Measurements from ENCODE around the gene TAF12. TPM values are rescaled to one million over a fixed set of nuclear protein-coding genes. Genes with fewer than 3 reads are reported as not detected.

TAF12 gene
- total RNA-seq, 1 donor from 2014 or later, result 14.2 TPM

DNA sequence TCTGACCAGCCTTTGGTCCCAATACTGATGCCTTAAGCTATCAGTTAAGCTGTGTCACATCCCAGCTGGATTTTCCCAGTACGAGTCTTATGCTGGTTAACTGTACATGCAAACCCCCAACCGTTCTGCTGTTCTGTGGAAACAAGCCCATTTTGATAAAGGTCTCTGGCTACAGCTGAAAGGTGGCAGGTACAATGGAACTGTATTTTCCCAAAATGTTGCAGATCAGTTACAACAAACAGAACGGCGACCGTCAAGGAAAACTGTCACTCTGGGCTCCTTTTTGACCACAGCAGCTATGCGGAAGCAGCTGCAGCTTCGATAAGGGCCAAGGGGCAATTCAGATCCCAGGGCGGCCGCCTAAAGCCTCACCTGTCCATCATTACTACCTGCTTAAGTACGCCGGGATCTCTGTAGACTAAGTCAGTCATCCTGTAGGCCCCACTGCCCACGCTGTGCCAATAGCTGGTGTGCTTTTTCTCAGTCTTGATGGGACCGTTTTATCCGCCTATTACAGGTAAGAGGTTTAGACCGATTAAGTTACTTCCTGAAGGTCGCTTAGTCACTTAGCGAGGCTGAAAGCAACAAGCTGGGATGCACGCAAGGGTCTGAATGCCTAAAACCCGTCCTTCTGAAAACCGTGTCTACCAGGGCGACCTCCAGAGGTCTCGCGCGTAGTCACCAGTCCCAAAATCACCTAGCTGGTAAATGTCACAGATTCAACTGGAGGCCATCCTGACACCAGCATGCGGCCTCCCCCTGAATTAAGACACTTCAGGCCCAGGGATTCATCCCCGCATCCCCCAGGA lies 61.9 kb downstream of the TAF12 start:
- peak overlapping the region; percentile 92 for H3K27ac ChIP-seq
- H3K27me3 ChIP-seq, result no peaks in the 10 kb centered on the region
- DNase-seq (ENCODE audit: extremely low spot score in 2 of 2), result no peak
- peaks cover 0 to 45% of the 10 kb centered on the region in 2 donors for H3K36me3 ChIP-seq
- peak overlapping the region; percentile 94 to 99 for H3K4me3 ChIP-seq
- H3K9me3 ChIP-seq, result no peaks in the 10 kb centered on the region
- H3K4me1 ChIP-seq, result peaks cover 37% of the 10 kb centered on the region
- intact Hi-C loops (cut with DNase I), result no loop called here
- TF ChIP-seq, protein P1, sequence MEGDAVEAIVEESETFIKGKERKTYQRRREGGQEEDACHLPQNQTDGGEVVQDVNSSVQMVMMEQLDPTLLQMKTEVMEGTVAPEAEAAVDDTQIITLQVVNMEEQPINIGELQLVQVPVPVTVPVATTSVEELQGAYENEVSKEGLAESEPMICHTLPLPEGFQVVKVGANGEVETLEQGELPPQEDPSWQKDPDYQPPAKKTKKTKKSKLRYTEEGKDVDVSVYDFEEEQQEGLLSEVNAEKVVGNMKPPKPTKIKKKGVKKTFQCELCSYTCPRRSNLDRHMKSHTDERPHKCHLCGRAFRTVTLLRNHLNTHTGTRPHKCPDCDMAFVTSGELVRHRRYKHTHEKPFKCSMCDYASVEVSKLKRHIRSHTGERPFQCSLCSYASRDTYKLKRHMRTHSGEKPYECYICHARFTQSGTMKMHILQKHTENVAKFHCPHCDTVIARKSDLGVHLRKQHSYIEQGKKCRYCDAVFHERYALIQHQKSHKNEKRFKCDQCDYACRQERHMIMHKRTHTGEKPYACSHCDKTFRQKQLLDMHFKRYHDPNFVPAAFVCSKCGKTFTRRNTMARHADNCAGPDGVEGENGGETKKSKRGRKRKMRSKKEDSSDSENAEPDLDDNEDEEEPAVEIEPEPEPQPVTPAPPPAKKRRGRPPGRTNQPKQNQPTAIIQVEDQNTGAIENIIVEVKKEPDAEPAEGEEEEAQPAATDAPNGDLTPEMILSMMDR (IDR thresholded peaks at IDR 0.05), result no peak
- TF ChIP-seq POLR2AphosphoS5 (IDR thresholded peaks at IDR 0.05; ENCODE audit: insufficient read depth in 1 of 2, low read depth in 1 of 2) (no peak), POLR2A (IDR thresholded peaks at IDR 0.05) (no peak)

DNA sequence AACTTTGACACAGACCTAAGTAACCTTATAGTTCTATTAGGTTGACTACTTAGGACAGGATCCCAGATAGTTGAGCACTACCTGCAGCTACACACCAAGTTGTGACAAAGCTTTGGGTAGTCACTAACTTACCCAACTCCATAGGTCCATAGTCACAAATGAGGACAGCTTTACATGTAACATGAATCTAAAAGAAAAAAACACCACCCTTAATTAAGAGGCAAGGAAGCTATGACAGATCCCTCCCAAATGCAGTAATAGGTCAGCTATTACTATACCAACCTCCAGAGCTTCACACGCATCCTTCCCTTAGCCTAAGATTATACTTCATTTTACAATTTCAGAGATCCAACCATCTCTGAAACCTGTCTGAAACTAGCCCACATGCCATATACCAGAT lies 63.5 kb downstream of the TAF12 start:
- no peaks in the 10 kb centered on the region for H3K27me3 ChIP-seq
- intact Hi-C loops (cut with DNase I), result no loop called here
- no peak for DNase-seq (ENCODE audit: extremely low spot score in 2 of 2)
- no peaks in the 10 kb centered on the region for H3K9me3 ChIP-seq
- no peak overlapping the region for H3K4me3 ChIP-seq
- H3K4me1 ChIP-seq, result peaks cover 37% of the 10 kb centered on the region
- TF ChIP-seq, protein P1 (IDR thresholded peaks at IDR 0.05), result no peak
- TF ChIP-seq POLR2A (IDR thresholded peaks at IDR 0.05) (no peak), POLR2AphosphoS5 (IDR thresholded peaks at IDR 0.05; ENCODE audit: insufficient read depth in 1 of 2, low read depth in 1 of 2) (no peak)
- H3K36me3 ChIP-seq, result peaks cover 0 to 46% of the 10 kb centered on the region in 2 donors
- peak overlapping the region; percentile 2 for H3K27ac ChIP-seq

DNA sequence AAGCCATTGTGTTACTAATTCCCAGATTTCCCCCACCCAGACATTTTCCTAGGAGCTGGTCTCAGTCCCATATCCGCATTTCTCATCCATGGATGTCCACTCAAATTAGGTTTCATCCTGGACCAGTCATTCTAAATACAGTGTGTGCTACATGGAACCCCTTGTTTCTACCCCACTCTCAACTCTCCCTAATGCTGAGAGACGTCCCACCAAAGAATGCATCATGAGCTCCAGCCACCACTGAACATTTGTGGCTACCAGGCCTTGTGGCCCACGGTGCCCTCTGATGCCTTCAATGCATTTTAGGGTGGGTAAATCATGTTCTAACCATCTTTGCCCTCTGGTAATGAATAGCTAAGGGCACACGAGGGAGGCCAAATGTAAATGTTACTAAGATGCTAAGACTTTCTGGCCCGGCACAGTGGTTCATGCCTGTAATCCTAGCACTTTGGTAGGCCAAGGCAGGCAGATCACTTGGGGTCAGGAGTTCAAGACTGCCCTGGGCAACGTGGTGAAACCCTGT lies 64.1 kb downstream of the TAF12 start:
- peaks cover 37% of the 10 kb centered on the region for H3K4me1 ChIP-seq
- TF ChIP-seq POLR2A (IDR thresholded peaks at IDR 0.05) (no peak), POLR2AphosphoS5 (IDR thresholded peaks at IDR 0.05; ENCODE audit: insufficient read depth in 1 of 2, low read depth in 1 of 2) (no peak)
- TF ChIP-seq, protein P1 (IDR thresholded peaks at IDR 0.05), result no peak
- H3K9me3 ChIP-seq, result no peaks in the 10 kb centered on the region
- no peak for DNase-seq (ENCODE audit: extremely low spot score in 2 of 2)
- no peaks in the 10 kb centered on the region for H3K27me3 ChIP-seq
- intact Hi-C loops (cut with DNase I), result no loop called here
- H3K4me3 ChIP-seq, result no peak overlapping the region
- H3K36me3 ChIP-seq, result peaks cover 0 to 46% of the 10 kb centered on the region in 2 donors
- H3K27ac ChIP-seq, result no peak overlapping the region

DNA sequence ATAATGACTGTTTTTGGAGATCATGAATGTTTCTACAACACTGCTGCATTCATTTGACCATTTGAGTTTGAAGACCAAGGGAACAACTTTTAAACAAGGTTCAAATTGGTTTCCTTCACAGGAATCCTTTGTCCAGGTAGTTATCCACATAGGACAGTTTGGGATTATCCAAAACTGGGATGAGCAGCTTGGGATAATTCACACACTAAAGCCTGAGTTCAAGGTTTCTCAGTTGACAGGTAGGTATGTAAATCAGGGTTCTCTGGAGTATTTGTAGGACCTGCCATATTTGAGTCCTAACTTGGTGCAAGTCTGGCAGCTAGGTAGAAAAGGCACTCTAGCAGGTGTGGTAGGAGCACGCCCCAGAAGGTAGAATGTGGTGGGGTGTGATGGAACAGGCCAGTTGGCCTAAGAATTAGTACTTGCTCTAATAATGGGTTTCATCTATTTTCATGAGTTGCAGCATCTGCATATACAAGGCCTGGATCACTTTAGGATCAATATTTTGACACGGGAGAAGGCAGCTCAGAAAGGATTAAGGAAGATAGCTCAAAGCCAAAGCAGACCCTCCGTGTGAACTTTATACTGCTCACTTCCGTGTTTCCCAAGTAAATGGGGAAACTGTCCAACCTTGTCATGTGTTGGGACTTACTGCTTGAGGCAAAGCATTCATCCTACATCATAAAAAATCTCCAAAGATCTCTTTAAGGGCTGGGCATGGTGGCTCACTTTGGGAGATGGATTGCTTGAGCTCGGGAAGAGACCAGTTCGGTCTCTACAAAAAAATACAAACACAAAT lies 64.9 kb downstream of the TAF12 start:
- Histone ChIP-seq H3K4me1 (peaks cover 35% of the 10 kb centered on the region), H3K36me3 (peaks cover 0 to 46% of the 10 kb centered on the region in 2 donors), H3K27ac (no peak overlapping the region), H3K9me3 (no peaks in the 10 kb centered on the region), H3K27me3 (no peaks in the 10 kb centered on the region), H3K4me3 (no peak overlapping the region)
- no peak for DNase-seq (ENCODE audit: extremely low spot score in 2 of 2)
- intact Hi-C loops (cut with DNase I), result no loop called here
- TF ChIP-seq, protein P1 (IDR thresholded peaks at IDR 0.05), result no peak
- TF ChIP-seq POLR2AphosphoS5 (IDR thresholded peaks at IDR 0.05; ENCODE audit: insufficient read depth in 1 of 2, low read depth in 1 of 2) (no peak), POLR2A (IDR thresholded peaks at IDR 0.05) (no peak)
